NCI-H774 (cell line): ENCODE data around the gene POU4F3.
"Not testable (repeated sequence)": the region's sequence is repeated elsewhere in the genome, so short reads cannot be mapped to it uniquely, and the experiment has no call there.

Experiments
- DNase-seq: peaks from one replicate; lab custom pipeline; 2025; lab: John Stamatoyannopoulos, UW

The POU4F3 gene, protein sequence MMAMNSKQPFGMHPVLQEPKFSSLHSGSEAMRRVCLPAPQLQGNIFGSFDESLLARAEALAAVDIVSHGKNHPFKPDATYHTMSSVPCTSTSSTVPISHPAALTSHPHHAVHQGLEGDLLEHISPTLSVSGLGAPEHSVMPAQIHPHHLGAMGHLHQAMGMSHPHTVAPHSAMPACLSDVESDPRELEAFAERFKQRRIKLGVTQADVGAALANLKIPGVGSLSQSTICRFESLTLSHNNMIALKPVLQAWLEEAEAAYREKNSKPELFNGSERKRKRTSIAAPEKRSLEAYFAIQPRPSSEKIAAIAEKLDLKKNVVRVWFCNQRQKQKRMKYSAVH

GRCh38 chr5:146338774-146339714 lies at the start of gene POU4F3:
Gene POU4F3, plus strand, starts transcription at chr5:146338839. Its CDS starts 274 bp downstream, at chr5:146339113.
- DNase-seq = no peak

- DNase-seq = no peak
These were observed 48.3 kb upstream of the POU4F3 start for GRCh38 chr5:146290318-146290717.

DNA sequence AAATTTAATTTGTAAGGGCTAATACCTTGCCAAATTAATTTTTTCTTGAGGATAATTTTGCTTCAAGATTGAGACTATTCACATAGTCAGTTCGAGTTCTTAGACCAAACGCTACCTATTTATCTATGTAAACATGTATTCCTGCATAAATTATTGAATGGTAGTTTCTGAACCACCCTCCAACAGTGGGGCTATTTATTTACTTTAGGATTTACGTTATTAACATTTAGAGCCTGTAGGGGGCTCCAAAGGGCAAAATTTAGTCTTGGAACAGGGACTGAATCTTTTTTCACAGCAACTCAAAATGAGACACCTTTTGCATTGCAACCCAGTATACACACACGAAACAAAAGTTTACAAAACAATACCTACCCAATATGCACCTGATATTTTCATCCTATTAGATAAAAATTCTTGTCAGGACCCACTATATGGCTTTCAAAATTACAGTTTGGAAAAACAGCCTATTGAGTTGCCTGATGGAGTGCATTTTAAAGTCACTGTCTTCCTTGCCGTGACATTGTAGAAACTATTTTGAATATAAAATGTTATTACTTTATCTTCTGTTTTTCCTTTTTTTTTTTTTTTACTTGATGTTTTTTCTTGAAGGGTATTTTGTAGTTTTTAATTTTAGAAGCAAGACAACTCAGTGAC lies 47.1 kb upstream of the POU4F3 start:
- DNase-seq = no peak

- no peak for DNase-seq
These were observed 42.4 kb upstream of the POU4F3 start for GRCh38 chr5:146296245-146296644.

- not testable (repeated sequence) for DNase-seq
These were observed 39.7 kb upstream of the POU4F3 start for GRCh38 chr5:146298920-146299319.

DNA sequence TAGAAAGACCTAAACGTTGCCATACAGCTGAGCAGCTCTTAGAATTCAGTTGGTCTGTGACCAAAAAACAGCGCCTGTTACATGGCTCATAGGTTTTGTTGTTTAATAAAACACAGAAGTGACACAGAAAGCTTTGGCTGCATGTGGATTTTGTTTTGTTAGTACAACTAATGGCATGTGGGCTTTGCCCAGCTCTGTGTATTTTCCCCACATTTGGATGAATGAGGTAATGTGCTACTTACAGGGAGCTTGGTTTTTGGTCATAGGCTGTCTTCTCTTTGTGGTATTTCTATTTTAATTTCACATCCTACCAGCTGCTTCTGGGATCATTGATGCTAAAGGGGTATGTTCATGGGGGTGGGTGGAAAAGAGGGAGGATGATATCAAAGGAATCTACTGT lies 37.0 kb upstream of the POU4F3 start:
- DNase-seq = no peak

GRCh38 chr5:146302406-146302805 lies 36.2 kb upstream of the POU4F3 start:
- DNase-seq = no peak

GRCh38 chr5:146306838-146307237 lies 31.8 kb upstream of the POU4F3 start:
- no peak for DNase-seq

- no peak for DNase-seq
These were observed 30.8 kb upstream of the POU4F3 start for GRCh38 chr5:146307796-146308195.

DNA sequence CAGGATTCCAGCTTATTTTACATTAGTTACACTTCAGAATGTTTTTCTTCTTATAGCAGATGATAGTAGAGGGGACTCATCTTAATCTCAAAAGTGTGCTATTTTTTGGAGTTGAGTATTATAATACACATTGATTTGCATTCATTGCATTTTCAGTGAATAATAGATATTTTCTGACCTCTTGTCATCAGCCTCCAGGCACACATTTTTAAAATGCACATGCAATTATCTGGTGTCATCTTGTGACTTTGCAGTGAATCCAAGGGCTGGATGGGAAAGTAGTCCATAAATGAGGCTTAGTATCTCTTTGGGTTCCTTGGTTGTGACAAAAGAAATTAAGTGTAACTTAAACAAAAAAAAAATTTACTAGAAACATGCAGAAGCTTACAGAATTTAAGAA lies 28.1 kb upstream of the POU4F3 start:
- no peak for DNase-seq

- DNase-seq = no peak
These were observed 27.4 kb upstream of the POU4F3 start for GRCh38 chr5:146311278-146311677.

DNA sequence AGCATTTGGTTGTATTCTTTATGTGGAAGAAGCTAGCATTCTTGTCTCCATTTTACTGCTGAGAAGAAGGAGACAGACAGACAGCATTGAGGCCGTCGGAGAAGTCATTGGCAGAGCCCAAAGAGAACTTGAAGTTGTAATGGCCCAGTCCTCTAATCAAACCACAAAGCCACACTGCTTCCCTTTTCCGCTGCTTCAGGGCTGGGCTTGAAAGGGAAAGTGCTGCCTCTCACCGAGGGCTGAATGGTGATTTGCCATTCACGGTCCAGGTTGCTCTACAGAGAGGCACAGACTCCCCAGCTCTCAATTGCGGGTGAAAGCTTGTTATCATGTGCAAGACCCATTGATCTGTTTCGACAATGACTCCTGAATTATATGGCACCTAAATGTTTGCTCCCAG lies 25.6 kb upstream of the POU4F3 start:
- no peak for DNase-seq

DNA sequence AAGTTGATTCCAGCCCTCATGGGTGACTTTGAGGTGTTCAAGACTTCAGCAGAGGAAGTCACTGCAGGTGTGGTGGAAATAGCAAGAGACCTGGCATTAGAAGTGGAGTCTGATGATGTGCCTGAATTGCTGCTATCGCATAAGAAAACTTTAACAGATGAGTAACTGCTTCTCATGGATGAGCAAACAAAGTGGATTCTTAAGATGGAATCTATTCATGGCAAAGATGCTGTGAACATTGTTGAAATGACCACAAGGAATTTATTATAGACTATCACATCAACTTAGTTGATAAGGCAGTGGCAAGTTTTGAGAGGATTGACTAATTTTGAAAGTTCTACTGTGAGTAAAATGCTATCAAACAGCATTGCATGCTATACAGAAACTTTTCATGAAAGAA lies 17.1 kb upstream of the POU4F3 start:
- no peak for DNase-seq

- DNase-seq = no peak
These were observed 11.3 kb upstream of the POU4F3 start for GRCh38 chr5:146327257-146327870.

DNA sequence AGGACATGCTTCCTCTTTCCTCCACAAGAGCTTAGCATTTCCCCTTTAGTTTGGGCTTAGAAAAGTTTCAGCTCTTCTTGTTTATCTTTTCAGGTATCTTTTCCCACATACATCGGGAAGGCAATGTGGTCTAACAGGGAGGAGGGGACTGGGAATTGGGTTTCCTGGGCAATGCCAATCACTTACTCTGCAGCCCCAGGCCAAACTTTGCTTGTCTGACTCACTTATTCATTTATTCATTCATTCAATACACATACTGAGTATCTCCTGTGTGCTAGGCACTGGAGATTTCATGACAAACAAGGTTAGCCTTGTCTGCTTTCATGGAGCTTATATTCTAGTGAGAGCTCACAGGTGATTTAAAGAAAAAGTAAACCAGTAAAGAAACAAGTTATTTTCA lies 10.7 kb upstream of the POU4F3 start:
- DNase-seq = no peak

GRCh38 chr5:146329697-146330096 lies 8.9 kb upstream of the POU4F3 start:
- DNase-seq = no peak

GRCh38 chr5:146331423-146331822 lies 7.2 kb upstream of the POU4F3 start:
- no peak for DNase-seq

DNA sequence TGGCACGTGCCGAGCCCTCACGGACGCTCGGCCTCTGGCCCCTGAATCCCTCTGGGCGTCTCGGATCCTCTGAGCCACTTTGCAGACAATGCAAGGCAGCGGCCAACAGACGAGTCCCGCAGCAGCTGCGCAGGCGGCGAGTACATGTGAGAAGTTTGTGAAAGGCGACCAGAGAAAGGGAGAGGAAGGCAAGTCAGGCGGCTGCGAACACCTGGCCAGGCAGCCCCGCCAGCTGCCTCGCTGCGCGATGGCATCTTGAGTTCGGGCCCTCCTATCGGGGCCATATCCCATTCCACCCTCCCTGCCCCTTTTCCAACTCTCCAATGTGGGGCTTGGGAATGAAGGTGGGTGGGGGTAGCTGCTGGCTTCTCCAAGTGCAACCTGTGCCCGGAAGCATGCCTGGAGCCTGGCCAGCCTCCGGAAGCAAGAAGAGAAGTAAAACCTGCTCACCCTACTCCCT lies 4.5 kb upstream of the POU4F3 start:
- DNase-seq = no peak

DNA sequence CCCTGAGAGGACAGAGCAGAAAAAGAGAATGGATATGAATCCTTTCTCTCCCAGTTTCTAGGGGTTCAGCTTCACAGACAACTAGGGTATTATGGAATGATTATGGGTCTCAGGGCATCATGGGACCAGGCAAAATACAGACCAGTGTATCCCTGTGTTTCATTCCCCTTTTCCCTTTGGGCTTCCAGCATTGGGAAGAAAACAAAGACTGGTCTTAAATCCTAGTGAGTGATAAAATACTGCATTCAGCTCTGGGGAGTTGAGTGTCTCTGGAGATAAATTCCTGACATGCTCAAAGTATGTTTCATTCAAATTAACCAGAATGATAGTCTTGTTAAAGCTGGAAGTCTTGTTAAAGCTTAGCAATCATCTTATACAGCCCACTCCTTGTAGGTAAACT lies 2.4 kb upstream of the POU4F3 start:
- no peak for DNase-seq

DNA sequence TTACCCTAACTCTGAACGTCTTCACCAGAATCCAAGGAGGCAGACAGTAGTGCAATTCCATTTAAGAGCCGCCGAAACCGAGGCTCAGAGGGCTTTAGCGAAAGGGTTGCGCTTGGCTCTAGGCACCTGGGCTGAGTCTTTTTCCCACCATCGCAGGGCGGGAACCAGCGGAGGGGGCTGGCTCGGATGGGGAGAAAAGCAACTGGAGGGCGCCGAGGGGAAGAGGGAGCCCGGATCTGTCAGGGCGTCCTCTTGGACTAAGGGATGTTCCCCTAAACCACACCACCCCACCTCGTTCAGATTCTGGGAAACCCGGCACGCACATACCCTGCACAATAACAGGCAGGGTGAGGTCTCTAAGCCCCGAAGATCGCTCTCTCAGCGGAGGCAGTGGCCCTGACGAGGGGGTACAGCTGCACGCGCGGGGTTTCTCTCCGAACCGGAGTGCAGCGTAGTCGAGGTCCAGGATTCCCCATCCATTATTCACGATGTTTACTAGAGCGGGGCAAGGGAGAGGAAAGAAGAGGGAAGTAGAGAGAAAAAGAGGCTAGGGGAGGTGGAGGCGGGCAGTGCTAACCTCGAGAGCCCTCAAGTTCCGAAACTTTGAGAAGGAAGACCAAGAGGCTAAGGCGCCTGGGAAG lies 1.3 kb upstream of the POU4F3 start:
- DNase-seq = no peak

- no peak for DNase-seq
These were observed 711 bp upstream of the POU4F3 start for GRCh38 chr5:146337928-146338327.
